Peyer's patch (tissue), 4 donors: Measurements from ENCODE around the gene NSMCE3.

Experiments used
- CTCF ChIP-seq, 6 experiments: fragments of 450-650 bp in 4 of 6; fragments of 200-600 bp in 2 of 6; sonication (generic) in 1 of 6; IDR thresholded peaks; one replicate each; pipeline ENCODE4 v1.5.1; 2017 to 2019; ENCODE audit warnings: antibody characterized with exemption in 6 of 6, mild to moderate bottlenecking in 3 of 6, moderate library complexity in 1 of 6
- POLR2A ChIP-seq, 2 donors: fragments of 450-650 bp; IDR thresholded peaks; one replicate each; pipeline ENCODE4 v1.5.1; 2017; ENCODE audit warnings: antibody characterized with exemption in 2 of 2, mild to moderate bottlenecking in 2 of 2, moderate library complexity in 2 of 2

- TF ChIP-seq CTCF (IDR thresholded peaks at IDR 0.05) = no peak
- TF ChIP-seq POLR2A (IDR thresholded peaks at IDR 0.05) = no peak
These were observed 48.8 kb downstream of the NSMCE3 start for GRCh38 chr15:29220852-29221251.
